Osteocyte (in vitro differentiated cells): ENCODE results near the gene BGLAP. TPM values are rescaled to one million over a fixed set of nuclear protein-coding genes. Genes with fewer than 3 reads are reported as not detected.

Experiments used
- DNase-seq: peaks from one replicate; pipeline ENCODE4 v3.0.0; 2021; ENCODE audit warnings: mixed read lengths; ENCODE audit not compliant: unreplicated experiment; ENCODE audit errors: extremely low spot score
- H3K27ac Mint-ChIP-seq: one replicate; pipeline ENCODE4 v1.8.0; 2021; ENCODE audit warnings: mild to moderate bottlenecking, mixed read lengths; ENCODE audit not compliant: unreplicated experiment
- H3K27me3 Mint-ChIP-seq: one replicate; pipeline ENCODE4 v1.8.0; 2021; ENCODE audit warnings: mixed read lengths; ENCODE audit not compliant: unreplicated experiment
- H3K36me3 Mint-ChIP-seq: one replicate; pipeline ENCODE4 v1.8.0; 2021; ENCODE audit warnings: mixed read lengths; ENCODE audit not compliant: unreplicated experiment
- H3K4me1 Mint-ChIP-seq: one replicate; pipeline ENCODE4 v1.8.0; 2021; ENCODE audit warnings: mixed read lengths; ENCODE audit not compliant: unreplicated experiment
- H3K4me3 Mint-ChIP-seq: one replicate; pipeline ENCODE4 v1.8.0; 2021; ENCODE audit warnings: mild to moderate bottlenecking, moderate library complexity, mixed read lengths; ENCODE audit not compliant: unreplicated experiment
- H3K9me3 Mint-ChIP-seq: one replicate; pipeline ENCODE4 v1.8.0; 2021; ENCODE audit warnings: mixed read lengths; ENCODE audit not compliant: unreplicated experiment
- CTCF ChIP-seq: fragments of 200-600 bp; sonication (generic); IDR thresholded peaks from 2 replicates; pipeline ENCODE4 v1.5.0; 2021; ENCODE audit warnings: antibody characterized with exemption, mild to moderate bottlenecking, moderate library complexity
- total RNA-seq: library from RNA; stranded (reverse); gene quantifications from 2 replicates; pipeline ENCODE4 v1.2.1, GENCODE V29; 2021

The BGLAP gene
- total RNA-seq, 1 donor from 2014 or later, result not detected

- no peak for TF ChIP-seq CTCF
- no peaks in the 10 kb centered on the region for H3K27me3 Mint-ChIP-seq
- DNase-seq, result no peak
- H3K4me3 Mint-ChIP-seq, result no peak overlapping the region
- no peaks in the 10 kb centered on the region for H3K9me3 Mint-ChIP-seq
- no peaks in the 10 kb centered on the region for H3K4me1 Mint-ChIP-seq
- H3K27ac Mint-ChIP-seq, result no peak overlapping the region
- H3K36me3 Mint-ChIP-seq, result peaks cover 67% of the 10 kb centered on the region
These were observed 21.3 kb downstream of the BGLAP start for GRCh38 chr1:156263288-156263655.

GRCh38 chr1:156266051-156266450 is 24.1 kb downstream of the BGLAP start:
- Mint-ChIP-seq H3K27ac (no peak overlapping the region), H3K9me3 (no peaks in the 10 kb centered on the region), H3K4me1 (no peaks in the 10 kb centered on the region), H3K36me3 (peaks cover 61% of the 10 kb centered on the region), H3K27me3 (no peaks in the 10 kb centered on the region), H3K4me3 (no peak overlapping the region)
- DNase-seq, result no peak
- no peak for TF ChIP-seq CTCF

- H3K9me3 Mint-ChIP-seq, result no peaks in the 10 kb centered on the region
- H3K27ac Mint-ChIP-seq, result no peak overlapping the region
- H3K27me3 Mint-ChIP-seq, result no peaks in the 10 kb centered on the region
- H3K4me1 Mint-ChIP-seq, result no peaks in the 10 kb centered on the region
- no peak overlapping the region for H3K4me3 Mint-ChIP-seq
- TF ChIP-seq CTCF, result no peak
- DNase-seq, result no peak
- peaks cover 62% of the 10 kb centered on the region for H3K36me3 Mint-ChIP-seq
These were observed 26.4 kb downstream of the BGLAP start for GRCh38 chr1:156268336-156268735.

- no peak for DNase-seq
- no peak overlapping the region for H3K4me3 Mint-ChIP-seq
- H3K36me3 Mint-ChIP-seq, result peaks cover 68% of the 10 kb centered on the region
- no peak for TF ChIP-seq CTCF
- no peak overlapping the region for H3K27ac Mint-ChIP-seq
- no peaks in the 10 kb centered on the region for H3K4me1 Mint-ChIP-seq
- no peaks in the 10 kb centered on the region for H3K9me3 Mint-ChIP-seq
- H3K27me3 Mint-ChIP-seq, result no peaks in the 10 kb centered on the region
These were observed 28.3 kb downstream of the BGLAP start for GRCh38 chr1:156270314-156270713.

GRCh38 chr1:156276532-156276931 is 34.5 kb downstream of the BGLAP start:
- H3K4me3 Mint-ChIP-seq, result no peak overlapping the region
- H3K9me3 Mint-ChIP-seq, result no peaks in the 10 kb centered on the region
- H3K27me3 Mint-ChIP-seq, result no peaks in the 10 kb centered on the region
- H3K36me3 Mint-ChIP-seq, result peaks cover 52% of the 10 kb centered on the region
- DNase-seq, result no peak
- H3K4me1 Mint-ChIP-seq, result peaks cover 14% of the 10 kb centered on the region
- TF ChIP-seq CTCF, result no peak
- H3K27ac Mint-ChIP-seq, result no peak overlapping the region
